ENCODE data around the gene VAPA. TPM values are rescaled to one million over a fixed set of nuclear protein-coding genes. Genes with fewer than 3 reads are reported as not detected.

VAPA gene
- total RNA-seq, 4 donors from 2014 or later = 276 to 386 (median 317) TPM

DNA sequence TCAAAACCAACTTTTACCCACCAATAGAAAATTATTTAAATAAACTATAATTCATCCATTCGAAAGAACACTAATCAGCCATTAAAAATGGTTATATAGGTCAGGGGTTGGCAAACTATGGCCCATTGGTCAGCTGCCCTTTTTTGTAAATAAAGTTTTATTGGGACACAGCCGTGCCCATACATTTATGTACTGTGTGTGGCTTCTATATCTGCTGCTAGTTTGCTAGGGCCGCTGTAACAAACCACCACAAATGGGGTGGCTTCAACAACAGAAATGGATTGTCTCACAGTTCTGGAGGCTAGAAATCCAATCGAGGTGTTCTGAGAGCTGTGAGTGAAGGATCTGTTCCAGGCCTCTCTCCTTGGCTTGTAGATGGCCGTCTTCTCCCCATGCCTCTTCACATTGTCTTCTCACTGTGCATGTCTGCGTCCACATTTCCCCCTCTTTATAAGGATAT lies 35.0 kb upstream of the VAPA start:
- Histone ChIP-seq H3K27ac (no peak overlapping the region), H3K4me1 (no peaks in the 10 kb centered on the region), H3K9me3 (no peaks in the 10 kb centered on the region), H3K36me3 (no peaks in the 10 kb centered on the region), H3K27me3 (no peaks in the 10 kb centered on the region), H3K4me3 (no peak overlapping the region)
- 95 to 98% methylated on average over 5 to 6 of the region's 6 CpGs for WGBS, 2 donors (ENCODE audit: low coverage in 1 of 2)
- TF ChIP-seq EP300 (IDR thresholded peaks at IDR 0.05) (no peak), POLR2AphosphoS5 (IDR thresholded peaks at IDR 0.05) (no peak), POLR2A (IDR thresholded peaks at IDR 0.05) (no peak)
- TF ChIP-seq, protein P1, sequence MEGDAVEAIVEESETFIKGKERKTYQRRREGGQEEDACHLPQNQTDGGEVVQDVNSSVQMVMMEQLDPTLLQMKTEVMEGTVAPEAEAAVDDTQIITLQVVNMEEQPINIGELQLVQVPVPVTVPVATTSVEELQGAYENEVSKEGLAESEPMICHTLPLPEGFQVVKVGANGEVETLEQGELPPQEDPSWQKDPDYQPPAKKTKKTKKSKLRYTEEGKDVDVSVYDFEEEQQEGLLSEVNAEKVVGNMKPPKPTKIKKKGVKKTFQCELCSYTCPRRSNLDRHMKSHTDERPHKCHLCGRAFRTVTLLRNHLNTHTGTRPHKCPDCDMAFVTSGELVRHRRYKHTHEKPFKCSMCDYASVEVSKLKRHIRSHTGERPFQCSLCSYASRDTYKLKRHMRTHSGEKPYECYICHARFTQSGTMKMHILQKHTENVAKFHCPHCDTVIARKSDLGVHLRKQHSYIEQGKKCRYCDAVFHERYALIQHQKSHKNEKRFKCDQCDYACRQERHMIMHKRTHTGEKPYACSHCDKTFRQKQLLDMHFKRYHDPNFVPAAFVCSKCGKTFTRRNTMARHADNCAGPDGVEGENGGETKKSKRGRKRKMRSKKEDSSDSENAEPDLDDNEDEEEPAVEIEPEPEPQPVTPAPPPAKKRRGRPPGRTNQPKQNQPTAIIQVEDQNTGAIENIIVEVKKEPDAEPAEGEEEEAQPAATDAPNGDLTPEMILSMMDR (IDR thresholded peaks at IDR 0.05) = no peak
- ATAC-seq = no peak

DNA sequence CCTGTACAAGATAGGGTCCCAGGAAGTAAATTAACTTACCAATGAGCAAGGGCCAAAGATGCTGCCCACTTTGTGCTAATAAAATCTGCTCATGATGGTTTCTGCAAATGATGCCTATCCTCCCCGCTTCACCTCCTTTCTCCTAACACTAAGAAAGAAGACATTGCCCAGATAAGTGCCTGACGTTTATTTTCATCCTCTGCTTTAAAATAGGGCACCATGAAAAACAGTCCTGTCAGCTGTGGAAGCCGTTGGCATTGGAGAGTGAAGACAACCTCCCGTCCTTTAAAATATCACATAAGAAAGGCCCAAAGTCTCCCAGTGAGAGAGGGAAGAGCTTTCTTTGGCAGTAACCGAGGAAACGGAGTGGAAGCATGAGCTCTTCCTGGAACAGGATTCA lies 29.7 kb upstream of the VAPA start:
- no peaks in the 10 kb centered on the region for H3K9me3 ChIP-seq
- H3K4me3 ChIP-seq = no peak overlapping the region
- H3K27me3 ChIP-seq = no peaks in the 10 kb centered on the region
- H3K4me1 ChIP-seq = no peaks in the 10 kb centered on the region
- TF ChIP-seq EP300 (IDR thresholded peaks at IDR 0.05) = no peak
- TF ChIP-seq POLR2AphosphoS5 (IDR thresholded peaks at IDR 0.05) = no peak
- TF ChIP-seq, protein P1 (IDR thresholded peaks at IDR 0.05) = no peak
- no peak for TF ChIP-seq POLR2A (IDR thresholded peaks at IDR 0.05)
- ATAC-seq = no peak
- no peak overlapping the region for H3K27ac ChIP-seq
- H3K36me3 ChIP-seq = no peaks in the 10 kb centered on the region
- WGBS, 2 donors (ENCODE audit: low coverage in 1 of 2) = 86 to 93% methylated on average over 2 to 4 of the region's 6 CpGs

DNA sequence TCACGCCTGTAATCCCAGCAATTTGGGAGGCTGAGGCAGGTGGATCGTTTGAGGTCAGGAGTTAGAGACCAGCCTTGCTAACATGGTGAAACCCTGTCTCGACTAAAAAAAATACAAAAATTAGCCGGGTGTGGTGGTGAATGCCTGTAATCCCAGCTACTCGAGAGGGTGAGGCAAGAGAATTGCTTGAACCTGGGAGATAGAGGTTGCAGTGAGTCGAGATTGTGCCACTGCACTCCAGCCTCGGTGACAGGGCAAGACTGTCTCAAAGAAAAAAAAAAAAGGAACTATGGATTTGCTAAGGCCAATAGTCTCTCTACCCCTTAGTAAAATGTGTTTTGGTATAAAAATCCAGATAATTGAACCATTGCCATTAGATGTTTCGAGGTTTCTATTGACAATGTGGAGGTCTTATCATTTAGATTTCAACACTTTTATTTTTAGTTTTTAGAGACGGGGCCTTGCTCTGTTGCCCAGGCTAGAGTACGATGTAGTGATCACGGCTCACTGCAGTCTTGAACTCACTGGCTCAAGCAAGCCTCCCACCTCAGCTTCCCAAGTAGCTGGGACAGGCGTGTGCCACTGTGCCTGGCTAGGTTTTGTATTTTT lies 29.2 kb upstream of the VAPA start:
- H3K36me3 ChIP-seq = no peaks in the 10 kb centered on the region
- H3K27me3 ChIP-seq = no peaks in the 10 kb centered on the region
- 88 to 95% methylated on average over 10 of the region's 12 CpGs for WGBS, 2 donors (ENCODE audit: low coverage in 1 of 2)
- TF ChIP-seq POLR2AphosphoS5 (IDR thresholded peaks at IDR 0.05) = no peak
- TF ChIP-seq EP300 (IDR thresholded peaks at IDR 0.05) = no peak
- no peak for TF ChIP-seq POLR2A (IDR thresholded peaks at IDR 0.05)
- TF ChIP-seq, protein P1 (IDR thresholded peaks at IDR 0.05) = no peak
- H3K4me1 ChIP-seq = no peaks in the 10 kb centered on the region
- no peak overlapping the region for H3K4me3 ChIP-seq
- H3K9me3 ChIP-seq = no peaks in the 10 kb centered on the region
- no peak for ATAC-seq
- no peak overlapping the region for H3K27ac ChIP-seq

DNA sequence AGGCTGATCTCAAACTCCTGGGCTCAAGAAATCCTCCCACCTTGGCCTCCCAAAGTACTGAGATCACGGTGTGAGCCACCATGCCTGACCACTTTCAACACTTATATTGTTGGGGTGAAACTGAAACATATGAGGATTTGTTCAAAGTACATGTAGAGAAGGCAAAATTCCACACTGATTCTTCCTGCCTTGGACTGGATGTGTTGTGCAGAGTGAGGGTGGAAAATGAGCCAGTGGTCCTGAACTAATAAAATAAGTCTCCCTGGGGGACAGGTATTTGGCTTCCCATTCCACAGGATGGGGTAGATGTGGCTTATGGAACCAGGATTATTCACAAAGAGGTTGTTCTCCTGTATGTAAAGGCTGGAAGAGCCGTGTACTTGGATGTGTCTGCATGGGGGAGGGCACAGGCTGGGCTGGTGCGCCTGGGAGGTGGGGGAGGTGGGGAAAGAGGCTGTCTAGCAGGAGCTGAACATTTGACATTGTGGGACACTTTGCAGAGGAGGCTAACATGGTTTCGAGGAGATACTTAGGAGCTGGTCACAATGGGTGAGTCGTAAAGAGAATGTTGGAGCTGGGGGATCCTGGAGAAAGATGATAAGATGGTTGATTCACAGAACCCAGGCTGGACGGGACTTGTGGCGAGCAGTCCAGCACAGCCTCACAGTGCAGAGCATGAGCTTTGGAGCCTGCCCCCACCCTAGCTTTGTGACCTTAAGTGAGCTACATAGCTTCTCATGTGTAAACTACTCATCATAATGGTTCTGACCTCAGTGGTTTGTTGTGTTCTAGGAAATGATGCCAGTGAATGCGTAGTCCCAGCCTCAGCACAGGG lies 28.4 kb upstream of the VAPA start, which contains the start of gene TXNDC2:
TXNDC2 (plus strand) TSS at position 804 of the 835 bp plus-strand sequence. CDS start 708 bp downstream, outside the sequence.
- ATAC-seq = no peak
- 89 to 100% methylated on average over 5 to 8 of the region's 8 CpGs for WGBS, 2 donors (ENCODE audit: low coverage in 1 of 2)
- no peaks in the 10 kb centered on the region for H3K9me3 ChIP-seq
- TF ChIP-seq POLR2A (IDR thresholded peaks at IDR 0.05) = no peak
- no peak for TF ChIP-seq POLR2AphosphoS5 (IDR thresholded peaks at IDR 0.05)
- TF ChIP-seq, protein P1 (IDR thresholded peaks at IDR 0.05) = no peak
- no peak for TF ChIP-seq EP300 (IDR thresholded peaks at IDR 0.05)
- no peaks in the 10 kb centered on the region for H3K27me3 ChIP-seq
- H3K4me3 ChIP-seq = no peak within 1 kb of the TSS
- no peaks in the 10 kb centered on the region for H3K36me3 ChIP-seq
- no peaks in the 10 kb centered on the region for H3K4me1 ChIP-seq
- no peak within 1 kb of the TSS for H3K27ac ChIP-seq

Data from gastroesophageal sphincter (tissue), 4 donors.